Measurements from ENCODE around the gene COL27A1.

DNA sequence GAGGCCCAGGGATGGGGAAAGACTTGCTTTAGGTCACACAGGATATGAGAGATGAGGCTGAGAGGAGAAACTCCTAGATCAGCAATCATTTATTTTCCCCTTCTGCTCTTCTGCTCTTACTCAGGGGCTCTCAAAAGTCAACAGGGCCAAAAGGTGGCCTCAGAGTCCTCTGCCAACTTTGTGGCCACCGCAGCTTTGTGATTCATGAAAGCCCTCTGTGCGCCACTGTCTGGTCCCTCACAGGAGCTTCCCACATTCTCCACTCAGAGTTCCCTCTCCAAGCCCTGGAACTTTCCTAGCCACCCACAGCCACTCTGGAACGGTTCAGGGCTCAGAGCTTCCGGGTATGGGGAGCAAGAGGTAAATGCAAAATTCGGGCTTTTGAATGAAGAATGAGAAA, 82.4 kb downstream of the COL27A1 start:
- no peak for TF ChIP-seq POLR2A (IDR thresholded peaks at IDR 0.05)
- TF ChIP-seq, protein P1, sequence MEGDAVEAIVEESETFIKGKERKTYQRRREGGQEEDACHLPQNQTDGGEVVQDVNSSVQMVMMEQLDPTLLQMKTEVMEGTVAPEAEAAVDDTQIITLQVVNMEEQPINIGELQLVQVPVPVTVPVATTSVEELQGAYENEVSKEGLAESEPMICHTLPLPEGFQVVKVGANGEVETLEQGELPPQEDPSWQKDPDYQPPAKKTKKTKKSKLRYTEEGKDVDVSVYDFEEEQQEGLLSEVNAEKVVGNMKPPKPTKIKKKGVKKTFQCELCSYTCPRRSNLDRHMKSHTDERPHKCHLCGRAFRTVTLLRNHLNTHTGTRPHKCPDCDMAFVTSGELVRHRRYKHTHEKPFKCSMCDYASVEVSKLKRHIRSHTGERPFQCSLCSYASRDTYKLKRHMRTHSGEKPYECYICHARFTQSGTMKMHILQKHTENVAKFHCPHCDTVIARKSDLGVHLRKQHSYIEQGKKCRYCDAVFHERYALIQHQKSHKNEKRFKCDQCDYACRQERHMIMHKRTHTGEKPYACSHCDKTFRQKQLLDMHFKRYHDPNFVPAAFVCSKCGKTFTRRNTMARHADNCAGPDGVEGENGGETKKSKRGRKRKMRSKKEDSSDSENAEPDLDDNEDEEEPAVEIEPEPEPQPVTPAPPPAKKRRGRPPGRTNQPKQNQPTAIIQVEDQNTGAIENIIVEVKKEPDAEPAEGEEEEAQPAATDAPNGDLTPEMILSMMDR (IDR thresholded peaks at IDR 0.05) = no peak
